Adrenal gland (tissue), 5 donors: Measurements from ENCODE around the gene SLC1A5.

Source experiments
- POLR2A ChIP-seq, 2 donors: fragments of 450-650 bp; IDR thresholded peaks; one replicate each; pipeline ENCODE4 v1.6.1; 2017; ENCODE audit warnings: antibody characterized with exemption in 2 of 2, mild to moderate bottlenecking in 2 of 2, moderate library complexity in 1 of 2
- TF ChIP-seq, protein P1 (sequence below), 6 experiments: fragments of 450-650 bp in 4 of 6; fragments of 200-600 bp in 2 of 6; sonication (generic) in 1 of 6; IDR thresholded peaks; 1 replicate in 5 of 6; 2 replicates in 1 of 6; pipeline versions ENCODE4 v1.5.1 to v1.8.0; 2016 to 2021; ENCODE audit warnings: antibody characterized with exemption in 6 of 6, mild to moderate bottlenecking in 2 of 6, moderate library complexity in 1 of 6
- donor health status: DM: no; HTN: no; CAD: no.

DNA sequence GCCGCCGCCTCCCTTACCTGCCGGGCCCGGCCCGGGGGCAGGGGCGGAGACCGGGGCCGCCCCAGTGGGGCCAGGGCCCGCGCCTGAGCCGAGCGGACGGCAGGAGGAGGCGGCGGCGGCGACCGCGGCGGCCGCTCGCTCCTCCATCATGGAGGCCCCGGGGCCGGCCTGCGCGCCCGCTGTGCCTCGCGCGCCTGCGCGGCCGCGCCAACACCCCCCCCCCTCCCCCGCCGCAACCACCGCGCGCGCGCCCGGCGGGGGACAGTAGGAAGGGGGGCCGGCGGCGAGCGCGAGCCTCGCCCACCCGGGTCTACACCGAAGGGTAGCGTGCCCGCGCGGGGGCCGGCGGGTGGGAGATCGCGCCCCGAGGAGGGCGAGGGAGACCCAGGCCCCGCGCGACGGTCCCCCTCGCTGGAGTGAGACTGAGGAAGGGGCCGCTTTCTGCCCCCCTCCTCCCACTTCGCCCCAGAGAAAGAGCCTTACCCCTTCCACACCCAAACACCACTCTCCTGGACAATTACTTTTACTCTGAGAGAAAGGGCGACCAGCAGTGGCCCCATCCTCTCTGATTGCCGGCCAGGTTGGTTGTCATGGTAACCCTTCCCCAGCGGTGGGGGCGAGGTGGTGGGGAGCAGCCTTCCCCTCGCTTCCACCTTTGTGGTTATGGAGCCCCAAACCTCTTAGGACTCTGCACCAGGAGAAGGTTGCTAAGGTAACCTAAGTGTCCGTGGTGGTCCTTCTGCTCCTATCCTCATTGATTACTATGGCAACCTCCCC, 41.9 kb downstream of the SLC1A5 start, which contains the start of gene STRN4:
- TF ChIP-seq, protein P1, sequence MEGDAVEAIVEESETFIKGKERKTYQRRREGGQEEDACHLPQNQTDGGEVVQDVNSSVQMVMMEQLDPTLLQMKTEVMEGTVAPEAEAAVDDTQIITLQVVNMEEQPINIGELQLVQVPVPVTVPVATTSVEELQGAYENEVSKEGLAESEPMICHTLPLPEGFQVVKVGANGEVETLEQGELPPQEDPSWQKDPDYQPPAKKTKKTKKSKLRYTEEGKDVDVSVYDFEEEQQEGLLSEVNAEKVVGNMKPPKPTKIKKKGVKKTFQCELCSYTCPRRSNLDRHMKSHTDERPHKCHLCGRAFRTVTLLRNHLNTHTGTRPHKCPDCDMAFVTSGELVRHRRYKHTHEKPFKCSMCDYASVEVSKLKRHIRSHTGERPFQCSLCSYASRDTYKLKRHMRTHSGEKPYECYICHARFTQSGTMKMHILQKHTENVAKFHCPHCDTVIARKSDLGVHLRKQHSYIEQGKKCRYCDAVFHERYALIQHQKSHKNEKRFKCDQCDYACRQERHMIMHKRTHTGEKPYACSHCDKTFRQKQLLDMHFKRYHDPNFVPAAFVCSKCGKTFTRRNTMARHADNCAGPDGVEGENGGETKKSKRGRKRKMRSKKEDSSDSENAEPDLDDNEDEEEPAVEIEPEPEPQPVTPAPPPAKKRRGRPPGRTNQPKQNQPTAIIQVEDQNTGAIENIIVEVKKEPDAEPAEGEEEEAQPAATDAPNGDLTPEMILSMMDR (IDR thresholded peaks at IDR 0.05) = no peak
- TF ChIP-seq POLR2A (IDR thresholded peaks at IDR 0.05) = peak; percentile 20 to 65
